ENCODE measurements around the gene SMIM10.
"Not testable (repeated sequence)": the region's sequence is repeated elsewhere in the genome, so short reads cannot be mapped to it uniquely, and the experiment has no call there.

SMIM10 gene

GRCh38 chrX:135010921-135011320, 20.1 kb downstream of the SMIM10 start:
- DNase-seq (ENCODE audit: low read depth in 2 of 2): no peak

DNA sequence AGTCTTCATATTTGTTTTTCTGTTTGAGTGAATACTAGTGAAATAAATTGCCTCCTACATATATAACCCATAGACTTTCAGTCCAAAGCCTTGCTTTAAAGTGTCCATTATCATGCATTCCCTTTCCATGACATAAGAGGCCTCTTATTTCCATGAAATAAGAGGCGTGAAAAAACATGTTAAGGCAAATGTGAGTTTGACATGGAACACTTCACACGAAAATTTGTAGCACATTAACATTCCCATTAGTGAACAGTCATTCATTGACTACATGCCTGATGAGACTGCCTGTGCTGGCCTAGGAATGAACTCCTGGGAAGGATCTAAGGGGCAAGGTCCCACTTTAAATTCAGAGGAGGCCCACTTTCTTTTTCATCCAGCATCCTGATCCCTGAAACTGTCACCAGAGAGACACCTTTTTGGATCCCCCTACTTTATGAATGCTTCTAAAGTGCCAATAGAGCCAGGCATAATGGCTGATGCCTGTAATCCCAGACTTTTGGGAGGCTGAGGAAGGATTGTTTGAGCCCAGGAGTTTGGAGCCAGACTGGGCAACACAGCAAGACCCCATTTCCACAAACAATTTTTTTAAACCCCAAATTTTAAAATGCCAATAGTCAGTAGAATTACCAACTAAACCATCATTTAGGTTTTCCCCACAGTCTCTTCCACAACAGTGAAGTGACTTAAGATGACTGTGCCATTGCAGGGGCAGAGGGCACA, 24.9 kb downstream of the SMIM10 start:
- DNase-seq (ENCODE audit: low read depth in 2 of 2): no peak

GRCh38 chrX:135019890-135020289, 29.1 kb downstream of the SMIM10 start:
- not testable (repeated sequence) for DNase-seq (ENCODE audit: low read depth in 2 of 2)

GRCh38 chrX:135023791-135024190, 33.0 kb downstream of the SMIM10 start:
- DNase-seq (ENCODE audit: low read depth in 2 of 2): not testable (repeated sequence)

- no peak for DNase-seq (ENCODE audit: low read depth in 2 of 2)
Measured at GRCh38 chrX:135024526-135024925, 33.7 kb downstream of the SMIM10 start.

- not testable (repeated sequence) for DNase-seq (ENCODE audit: low read depth in 2 of 2)
Measured at GRCh38 chrX:135030207-135030963, 39.6 kb downstream of the SMIM10 start.

- not testable (repeated sequence) for DNase-seq (ENCODE audit: low read depth in 2 of 2)
Measured at GRCh38 chrX:135041149-135042123, 50.6 kb downstream of the SMIM10 start.

Measured in activated CD8-positive, alpha-beta memory T cell treated with anti-CD3 and anti-CD28 coated beads for 4 hours (primary cell).